Measurements from ENCODE around the gene CABLES2.
"Not testable (repeated sequence)": the region's sequence is repeated elsewhere in the genome, so short reads cannot be mapped to it uniquely, and the experiment has no call there.

Gene CABLES2

GRCh38 chr20:62427172-62428001, 20.3 kb upstream of the CABLES2 start, which contains the start of gene RBBP8NL:
Gene RBBP8NL (minus strand): TSS chr20:62427539. CDS start chr20:62419647, 7,892 bp downstream.
- no peak within 1 kb of the TSS for H3K4me3 Mint-ChIP-seq
- no peak for DNase-seq
- H3K4me1 Mint-ChIP-seq (ENCODE audit: low read depth) = no peaks in the 10 kb centered on the region
- H3K27me3 Mint-ChIP-seq = peaks cover 13% of the 10 kb centered on the region
- no peaks in the 10 kb centered on the region for H3K36me3 Mint-ChIP-seq (ENCODE audit: low read depth)
- no peak within 1 kb of the TSS for H3K27ac Mint-ChIP-seq
- H3K9me3 Mint-ChIP-seq = no peaks in the 10 kb centered on the region

DNA sequence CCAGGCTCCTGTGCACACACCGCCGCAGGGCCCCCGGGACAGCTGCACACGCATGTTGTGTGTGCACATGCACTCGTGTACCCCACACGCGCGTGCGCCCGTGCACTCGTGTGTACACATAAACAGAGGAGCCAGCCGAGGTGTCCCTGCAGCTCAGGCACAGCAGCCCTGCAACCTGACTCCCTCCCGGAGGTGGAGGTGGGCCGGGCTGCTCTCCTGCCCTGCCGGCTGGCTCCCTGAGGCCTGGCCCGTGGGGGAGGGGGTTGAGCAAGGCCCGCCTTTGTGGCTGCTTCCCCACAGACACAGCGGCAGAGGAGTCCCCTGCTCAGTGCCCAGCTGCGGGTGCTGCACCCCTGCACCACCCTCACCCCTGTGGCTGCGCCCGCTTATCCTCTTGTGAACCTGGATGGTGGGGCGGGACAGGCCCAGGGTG, 19.6 kb upstream of the CABLES2 start:
- peaks cover 13% of the 10 kb centered on the region for H3K27me3 Mint-ChIP-seq
- no peaks in the 10 kb centered on the region for H3K36me3 Mint-ChIP-seq (ENCODE audit: low read depth)
- no peak for DNase-seq
- H3K4me3 Mint-ChIP-seq = no peak overlapping the region
- H3K9me3 Mint-ChIP-seq = no peaks in the 10 kb centered on the region
- no peaks in the 10 kb centered on the region for H3K4me1 Mint-ChIP-seq (ENCODE audit: low read depth)
- no peak overlapping the region for H3K27ac Mint-ChIP-seq

DNA sequence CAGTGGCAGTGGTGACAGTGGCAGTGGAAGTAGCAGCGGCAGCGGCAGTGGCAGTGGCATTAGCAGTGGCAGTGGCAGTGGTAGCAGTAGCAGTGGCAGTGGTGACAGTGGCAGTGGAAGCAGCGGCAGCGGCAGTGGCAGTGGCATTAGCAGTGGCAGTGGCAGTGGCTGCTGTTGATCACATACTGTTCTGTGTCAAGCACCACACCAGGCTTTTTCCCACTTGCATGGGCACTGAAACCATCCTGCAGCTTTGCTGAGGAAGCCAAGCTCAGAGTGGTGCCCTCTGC, 18.9 kb upstream of the CABLES2 start:
- H3K9me3 Mint-ChIP-seq; DNase-seq; H3K4me3 Mint-ChIP-seq; H3K36me3 Mint-ChIP-seq (ENCODE audit: low read depth); H3K27ac Mint-ChIP-seq; H3K4me1 Mint-ChIP-seq (ENCODE audit: low read depth): not testable (repeated sequence)
- peaks cover 13% of the 10 kb centered on the region for H3K27me3 Mint-ChIP-seq

- Mint-ChIP-seq H3K36me3 (ENCODE audit: low read depth) (no peaks in the 10 kb centered on the region), H3K4me3 (no peak overlapping the region), H3K4me1 (ENCODE audit: low read depth) (no peaks in the 10 kb centered on the region), H3K27me3 (peaks cover 13% of the 10 kb centered on the region), H3K27ac (no peak overlapping the region), H3K9me3 (no peaks in the 10 kb centered on the region)
- no peak for DNase-seq
Measured at GRCh38 chr20:62425281-62426058, 18.4 kb upstream of the CABLES2 start.

DNA sequence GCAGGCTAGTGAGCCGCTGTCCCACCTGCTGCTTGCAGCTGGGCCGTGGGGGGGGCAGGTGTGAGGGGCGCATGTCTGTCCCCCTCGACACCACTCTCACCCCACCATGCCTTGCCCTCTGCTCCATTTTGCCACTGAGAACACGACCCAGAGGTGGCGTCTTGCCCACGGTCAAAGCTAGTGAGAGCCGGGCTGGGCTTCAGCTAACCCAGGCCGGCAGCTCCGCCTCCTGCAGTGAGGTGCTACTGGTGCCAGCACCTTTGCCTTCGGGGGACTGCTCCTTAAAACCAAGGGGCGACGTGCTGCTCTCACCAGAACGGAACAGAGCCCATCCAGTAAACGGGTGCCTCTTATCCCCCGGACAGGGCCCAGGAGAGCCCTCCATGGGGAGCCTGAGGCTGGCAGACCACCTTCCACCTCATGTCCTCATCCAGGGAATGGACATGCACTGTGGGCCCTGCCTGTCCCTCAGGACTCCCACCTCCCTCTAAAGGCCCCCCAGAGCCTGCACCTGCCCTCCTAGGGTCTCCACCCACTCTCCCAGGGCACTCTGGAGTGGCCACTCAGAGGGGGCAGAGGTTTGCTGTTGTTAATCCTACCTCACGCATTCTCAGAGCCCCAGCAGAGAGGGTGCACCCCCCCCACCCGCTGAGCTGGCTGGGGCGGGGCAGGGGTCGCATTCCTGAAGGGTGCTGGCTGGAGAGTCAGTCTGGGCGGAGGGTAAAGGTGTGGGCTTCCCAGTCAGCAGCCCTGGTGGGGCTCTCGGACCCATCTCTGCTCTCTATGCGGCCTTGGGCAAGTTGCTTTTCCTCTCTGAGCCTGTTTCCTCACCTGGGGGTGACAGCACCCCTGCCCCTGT, 17.4 kb upstream of the CABLES2 start:
- H3K4me1 Mint-ChIP-seq (ENCODE audit: low read depth) = no peaks in the 10 kb centered on the region
- H3K36me3 Mint-ChIP-seq (ENCODE audit: low read depth) = no peaks in the 10 kb centered on the region
- no peaks in the 10 kb centered on the region for H3K9me3 Mint-ChIP-seq
- peaks cover 10% of the 10 kb centered on the region for H3K27me3 Mint-ChIP-seq
- no peak overlapping the region for H3K4me3 Mint-ChIP-seq
- DNase-seq = no peak
- no peak overlapping the region for H3K27ac Mint-ChIP-seq

DNA sequence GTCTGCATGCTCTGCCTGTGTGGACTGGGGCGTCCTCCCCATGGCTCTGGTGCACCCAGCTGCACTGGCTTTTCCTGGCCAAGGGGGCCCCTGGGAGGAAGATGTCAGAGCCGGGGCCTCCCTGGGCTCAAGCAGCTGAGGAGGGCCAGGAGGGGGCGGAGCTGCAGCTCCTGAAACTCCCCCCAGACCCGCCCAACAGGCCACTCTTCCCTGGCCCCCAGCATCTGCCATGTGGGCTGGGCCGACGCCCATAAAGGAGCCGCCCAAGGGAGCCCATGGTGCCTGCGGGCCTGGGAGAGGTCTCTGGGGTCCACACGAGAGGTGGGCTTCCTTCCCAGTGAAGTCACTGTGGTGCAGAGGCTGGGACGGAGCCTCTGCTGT, 16.2 kb upstream of the CABLES2 start:
- Mint-ChIP-seq H3K4me1 (ENCODE audit: low read depth) (no peaks in the 10 kb centered on the region), H3K4me3 (no peak overlapping the region), H3K27me3 (peaks cover 5% of the 10 kb centered on the region), H3K9me3 (no peaks in the 10 kb centered on the region), H3K36me3 (ENCODE audit: low read depth) (no peaks in the 10 kb centered on the region), H3K27ac (no peak overlapping the region)
- DNase-seq = no peak

GRCh38 chr20:62422636-62423325, 15.7 kb upstream of the CABLES2 start:
- Mint-ChIP-seq H3K36me3 (ENCODE audit: low read depth) (no peaks in the 10 kb centered on the region), H3K27me3 (peaks cover 5% of the 10 kb centered on the region), H3K4me1 (ENCODE audit: low read depth) (no peaks in the 10 kb centered on the region), H3K27ac (no peak overlapping the region), H3K4me3 (no peak overlapping the region), H3K9me3 (no peaks in the 10 kb centered on the region)
- DNase-seq = no peak

GRCh38 chr20:62421716-62421990, 14.6 kb upstream of the CABLES2 start:
- no peaks in the 10 kb centered on the region for H3K9me3 Mint-ChIP-seq
- H3K27me3 Mint-ChIP-seq = peaks cover 5% of the 10 kb centered on the region
- no peak overlapping the region for H3K27ac Mint-ChIP-seq
- no peak overlapping the region for H3K4me3 Mint-ChIP-seq
- no peak for DNase-seq
- H3K4me1 Mint-ChIP-seq (ENCODE audit: low read depth) = no peaks in the 10 kb centered on the region
- H3K36me3 Mint-ChIP-seq (ENCODE audit: low read depth) = no peaks in the 10 kb centered on the region

DNA sequence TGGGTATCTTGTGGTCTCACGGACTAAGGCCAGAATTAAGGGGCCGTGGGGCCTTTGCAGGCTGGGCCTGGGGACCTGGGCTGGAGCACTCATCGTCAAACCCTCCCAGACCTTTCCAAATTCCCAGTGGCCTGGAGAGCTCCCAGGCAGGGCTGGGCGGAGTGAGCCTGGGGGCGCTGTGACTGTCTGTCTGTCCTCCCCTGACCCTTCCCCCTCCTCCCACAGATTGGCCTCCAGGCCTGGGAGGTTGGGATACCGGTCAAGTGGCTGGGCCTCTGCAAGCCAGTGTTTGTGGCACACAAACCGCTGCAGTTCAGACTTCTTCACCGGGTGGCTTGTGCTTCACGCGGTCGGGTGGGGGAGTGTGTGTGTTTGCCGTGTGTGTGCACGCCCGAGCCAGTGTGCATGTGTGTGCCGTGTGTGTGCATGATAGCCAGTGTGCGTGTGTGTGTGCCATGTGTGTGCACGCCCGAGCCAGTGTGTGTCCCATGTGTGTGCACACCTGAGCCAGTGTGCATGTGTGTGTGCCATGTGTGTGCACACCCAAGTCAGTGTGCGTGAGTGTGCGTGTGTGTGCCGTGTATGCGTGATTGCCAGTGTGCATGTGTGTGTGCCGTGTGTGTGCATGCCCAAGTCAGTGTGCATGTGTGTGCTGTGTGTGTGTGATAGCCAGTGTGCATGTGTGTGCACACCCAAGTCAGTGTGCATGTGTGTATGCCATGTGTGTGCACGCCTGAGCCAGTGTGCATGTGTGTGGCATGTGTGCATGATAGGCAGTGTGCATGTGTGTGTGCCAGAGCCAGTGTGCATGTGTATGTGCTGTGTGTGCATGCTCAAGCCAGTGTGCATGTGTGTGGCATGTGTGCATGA, 14.0 kb upstream of the CABLES2 start:
- Mint-ChIP-seq H3K4me3 (no peak overlapping the region), H3K27me3 (peaks cover 5% of the 10 kb centered on the region), H3K36me3 (ENCODE audit: low read depth) (no peaks in the 10 kb centered on the region), H3K9me3 (no peaks in the 10 kb centered on the region), H3K27ac (no peak overlapping the region), H3K4me1 (ENCODE audit: low read depth) (no peaks in the 10 kb centered on the region)
- DNase-seq = no peak

DNA sequence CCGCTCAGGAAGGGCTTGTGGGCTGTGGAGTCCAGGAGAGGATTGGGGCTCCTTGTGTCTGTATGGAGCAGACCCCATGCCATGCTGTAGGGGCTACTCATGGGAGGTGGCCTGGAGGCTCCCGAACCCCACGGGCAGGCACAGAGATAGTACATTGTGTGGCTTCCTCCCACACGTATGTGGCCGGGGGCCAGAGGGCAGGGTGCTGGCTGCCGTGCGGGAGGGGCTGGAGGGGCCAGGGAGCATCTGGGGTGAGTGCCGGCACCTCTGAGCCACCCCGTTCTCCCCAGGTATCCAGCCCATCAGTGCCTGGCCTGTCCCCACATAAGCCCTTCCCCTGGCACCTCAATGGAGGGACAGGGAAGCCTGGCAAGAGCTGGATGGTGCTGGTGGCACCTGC, 12.7 kb upstream of the CABLES2 start:
- H3K9me3 Mint-ChIP-seq = no peaks in the 10 kb centered on the region
- no peaks in the 10 kb centered on the region for H3K4me1 Mint-ChIP-seq (ENCODE audit: low read depth)
- no peak overlapping the region for H3K4me3 Mint-ChIP-seq
- H3K36me3 Mint-ChIP-seq (ENCODE audit: low read depth) = no peaks in the 10 kb centered on the region
- H3K27ac Mint-ChIP-seq = no peak overlapping the region
- H3K27me3 Mint-ChIP-seq = peaks cover 1% of the 10 kb centered on the region
- DNase-seq = no peak

GRCh38 chr20:62418709-62419487, 11.8 kb upstream of the CABLES2 start:
- H3K4me1 Mint-ChIP-seq (ENCODE audit: low read depth) = no peaks in the 10 kb centered on the region

DNA sequence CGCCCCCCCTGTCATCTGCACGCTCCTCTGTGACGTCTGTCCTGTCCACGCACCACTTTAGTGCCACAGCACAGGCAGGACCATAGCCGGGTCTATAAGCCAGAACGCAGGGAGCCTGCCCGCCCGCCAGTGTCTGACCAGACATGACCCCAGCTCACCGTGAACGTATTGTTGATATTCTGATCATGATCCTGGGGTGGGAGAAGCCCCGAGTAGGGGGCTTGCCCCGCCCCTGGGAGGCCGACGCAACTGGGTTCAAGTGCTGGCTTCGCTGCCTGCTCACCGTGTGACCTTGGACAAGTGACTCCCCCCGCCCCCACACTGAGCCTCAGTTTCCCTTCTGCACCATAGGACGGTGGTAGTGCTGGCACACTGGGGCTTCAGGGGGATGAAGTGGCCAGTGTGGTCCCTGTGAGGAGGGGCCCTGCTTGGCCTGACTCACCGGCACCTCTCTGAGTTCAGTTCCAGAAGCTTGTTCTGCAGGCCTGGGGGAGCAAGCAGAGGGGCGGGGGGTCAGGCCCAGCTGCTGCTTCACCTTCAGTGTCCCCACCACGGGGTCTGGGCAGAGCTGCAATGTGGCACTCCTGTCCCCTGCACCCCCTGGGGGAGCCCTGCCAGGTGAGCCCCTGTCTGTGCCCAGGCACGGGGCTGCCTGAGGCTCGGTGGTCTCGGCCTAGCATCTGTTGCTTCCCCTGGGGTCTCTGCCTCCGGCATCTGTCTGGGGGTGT, 11.1 kb upstream of the CABLES2 start:
- DNase-seq = no peak
- Mint-ChIP-seq H3K9me3 (no peaks in the 10 kb centered on the region), H3K27me3 (no peaks in the 10 kb centered on the region), H3K4me3 (no peak overlapping the region), H3K4me1 (ENCODE audit: low read depth) (no peaks in the 10 kb centered on the region), H3K36me3 (ENCODE audit: low read depth) (no peaks in the 10 kb centered on the region), H3K27ac (no peak overlapping the region)

More at GRCh38 chr20:62418709-62419487, 11.8 kb upstream of the CABLES2 start:
- no peak overlapping the region for H3K27ac Mint-ChIP-seq
- H3K4me3 Mint-ChIP-seq = no peak overlapping the region
- no peaks in the 10 kb centered on the region for H3K27me3 Mint-ChIP-seq
- no peak for DNase-seq
- H3K36me3 Mint-ChIP-seq (ENCODE audit: low read depth) = no peaks in the 10 kb centered on the region
- H3K9me3 Mint-ChIP-seq = no peaks in the 10 kb centered on the region
